Nephron progenitor cell (in vitro differentiated cells): ENCODE data around the gene PXN.
"Not testable (repeated sequence)": the region's sequence is repeated elsewhere in the genome, so short reads cannot be mapped to it uniquely, and the experiment has no call there.

Experiments used
- DNase-seq: peaks from one replicate; pipeline ENCODE4 v3.0.0; 2021
- H3K27ac Mint-ChIP-seq: 2 replicates; pipeline ENCODE4 v1.8.0; 2021; ENCODE audit warnings: mild to moderate bottlenecking, moderate library complexity, mixed read lengths
- H3K27me3 Mint-ChIP-seq: 2 replicates; pipeline ENCODE4 v1.8.0; 2021; ENCODE audit warnings: mild to moderate bottlenecking, low read depth, mixed read lengths; ENCODE audit not compliant: poor library complexity
- H3K36me3 Mint-ChIP-seq: 2 replicates; pipeline ENCODE4 v1.8.0; 2021; ENCODE audit warnings: low read depth, mixed read lengths
- H3K4me1 Mint-ChIP-seq: 2 replicates; pipeline ENCODE4 v1.8.0; 2021; ENCODE audit warnings: mixed read lengths
- H3K4me3 Mint-ChIP-seq: 2 replicates; pipeline ENCODE4 v1.8.0; 2021; ENCODE audit warnings: mild to moderate bottlenecking, moderate library complexity, mixed read lengths
- H3K9me3 Mint-ChIP-seq: 2 replicates; pipeline ENCODE4 v1.8.0; 2021; ENCODE audit warnings: mild to moderate bottlenecking, moderate library complexity, mixed read lengths
- TF ChIP-seq, protein P1 (sequence below): fragments of 200-600 bp; sonication (generic); IDR thresholded peaks from 2 replicates; pipeline ENCODE4 v1.5.0; 2021; ENCODE audit warnings: antibody characterized with exemption

PXN gene

DNA sequence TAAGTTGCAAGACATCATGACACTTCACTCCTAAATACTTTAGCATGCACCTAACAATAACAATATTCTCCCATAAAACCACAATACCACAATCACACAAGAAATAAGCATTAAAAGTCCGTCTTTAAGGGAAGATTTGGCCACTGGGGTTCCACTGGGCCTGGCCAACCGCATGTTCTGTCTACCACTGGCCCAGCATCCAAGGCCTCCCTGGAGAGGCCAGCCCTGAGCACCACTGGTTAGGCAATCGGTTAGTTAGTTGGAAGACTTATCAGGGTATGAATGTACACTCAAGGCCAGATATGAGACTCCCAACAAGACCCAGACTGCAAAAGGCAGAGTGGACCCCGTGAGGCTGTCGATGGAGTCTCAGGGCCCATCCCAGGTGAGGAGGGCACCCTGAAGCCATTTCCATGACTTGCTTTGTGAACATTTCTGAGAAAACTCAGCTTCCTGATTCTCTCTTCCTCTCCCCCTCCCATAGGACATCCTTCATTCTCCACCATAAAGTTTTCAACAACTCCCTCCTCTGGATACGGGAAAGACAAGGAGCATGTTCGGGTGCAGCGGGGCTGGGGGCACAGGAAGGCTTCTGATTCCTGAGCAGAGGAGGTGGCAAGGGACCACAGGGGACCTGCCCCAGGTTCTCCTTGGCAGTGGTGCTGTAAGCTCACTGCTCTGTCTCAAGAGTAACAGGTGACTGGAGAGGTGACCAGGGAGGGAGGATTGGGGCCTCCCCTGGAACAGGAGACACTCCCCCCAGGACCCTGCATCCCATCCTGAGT lies 5.9 kb downstream of the PXN start:
- TF ChIP-seq, protein P1, sequence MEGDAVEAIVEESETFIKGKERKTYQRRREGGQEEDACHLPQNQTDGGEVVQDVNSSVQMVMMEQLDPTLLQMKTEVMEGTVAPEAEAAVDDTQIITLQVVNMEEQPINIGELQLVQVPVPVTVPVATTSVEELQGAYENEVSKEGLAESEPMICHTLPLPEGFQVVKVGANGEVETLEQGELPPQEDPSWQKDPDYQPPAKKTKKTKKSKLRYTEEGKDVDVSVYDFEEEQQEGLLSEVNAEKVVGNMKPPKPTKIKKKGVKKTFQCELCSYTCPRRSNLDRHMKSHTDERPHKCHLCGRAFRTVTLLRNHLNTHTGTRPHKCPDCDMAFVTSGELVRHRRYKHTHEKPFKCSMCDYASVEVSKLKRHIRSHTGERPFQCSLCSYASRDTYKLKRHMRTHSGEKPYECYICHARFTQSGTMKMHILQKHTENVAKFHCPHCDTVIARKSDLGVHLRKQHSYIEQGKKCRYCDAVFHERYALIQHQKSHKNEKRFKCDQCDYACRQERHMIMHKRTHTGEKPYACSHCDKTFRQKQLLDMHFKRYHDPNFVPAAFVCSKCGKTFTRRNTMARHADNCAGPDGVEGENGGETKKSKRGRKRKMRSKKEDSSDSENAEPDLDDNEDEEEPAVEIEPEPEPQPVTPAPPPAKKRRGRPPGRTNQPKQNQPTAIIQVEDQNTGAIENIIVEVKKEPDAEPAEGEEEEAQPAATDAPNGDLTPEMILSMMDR = no peak
- no peaks in the 10 kb centered on the region for H3K9me3 Mint-ChIP-seq
- no peak overlapping the region for H3K4me3 Mint-ChIP-seq
- H3K27me3 Mint-ChIP-seq = peaks cover 3% of the 10 kb centered on the region
- no peak overlapping the region for H3K27ac Mint-ChIP-seq
- peaks cover 7% of the 10 kb centered on the region for H3K36me3 Mint-ChIP-seq
- H3K4me1 Mint-ChIP-seq = peaks cover 77% of the 10 kb centered on the region
- DNase-seq = no peak

DNA sequence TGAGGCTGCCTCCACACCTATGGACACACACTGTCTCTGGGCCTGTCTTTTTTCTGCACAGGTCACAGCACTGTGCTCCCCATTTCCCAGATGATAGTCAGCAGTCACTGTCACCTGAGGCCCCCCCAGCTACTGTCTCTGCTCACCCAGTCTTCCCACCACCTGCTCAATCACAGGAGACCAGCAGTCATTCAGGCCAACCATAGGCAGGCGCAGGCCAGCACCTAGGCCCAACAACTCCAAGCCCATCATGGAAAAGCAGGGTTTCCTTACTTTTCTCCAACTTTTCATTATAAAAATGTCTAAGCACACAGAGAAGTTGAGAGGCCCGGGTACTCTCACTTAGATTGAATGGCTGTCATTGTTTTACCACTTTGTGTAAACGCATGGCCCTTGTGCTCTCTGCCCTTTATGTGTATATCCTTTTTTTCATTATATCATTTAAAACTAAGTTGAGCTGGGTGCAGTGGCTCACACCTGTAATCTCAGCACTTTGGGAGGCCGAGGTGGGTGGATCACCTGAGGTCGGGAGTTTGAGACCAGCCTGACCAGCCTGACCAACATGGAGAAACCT lies 7.1 kb downstream of the PXN start:
- H3K36me3 Mint-ChIP-seq = peaks cover 13% of the 10 kb centered on the region
- peaks cover 65% of the 10 kb centered on the region for H3K4me1 Mint-ChIP-seq
- H3K27me3 Mint-ChIP-seq = peaks cover 3% of the 10 kb centered on the region
- H3K9me3 Mint-ChIP-seq = no peaks in the 10 kb centered on the region
- H3K4me3 Mint-ChIP-seq = no peak overlapping the region
- TF ChIP-seq, protein P1 = no peak
- no peak for DNase-seq
- peak overlapping the region; percentile 48 for H3K27ac Mint-ChIP-seq

DNA sequence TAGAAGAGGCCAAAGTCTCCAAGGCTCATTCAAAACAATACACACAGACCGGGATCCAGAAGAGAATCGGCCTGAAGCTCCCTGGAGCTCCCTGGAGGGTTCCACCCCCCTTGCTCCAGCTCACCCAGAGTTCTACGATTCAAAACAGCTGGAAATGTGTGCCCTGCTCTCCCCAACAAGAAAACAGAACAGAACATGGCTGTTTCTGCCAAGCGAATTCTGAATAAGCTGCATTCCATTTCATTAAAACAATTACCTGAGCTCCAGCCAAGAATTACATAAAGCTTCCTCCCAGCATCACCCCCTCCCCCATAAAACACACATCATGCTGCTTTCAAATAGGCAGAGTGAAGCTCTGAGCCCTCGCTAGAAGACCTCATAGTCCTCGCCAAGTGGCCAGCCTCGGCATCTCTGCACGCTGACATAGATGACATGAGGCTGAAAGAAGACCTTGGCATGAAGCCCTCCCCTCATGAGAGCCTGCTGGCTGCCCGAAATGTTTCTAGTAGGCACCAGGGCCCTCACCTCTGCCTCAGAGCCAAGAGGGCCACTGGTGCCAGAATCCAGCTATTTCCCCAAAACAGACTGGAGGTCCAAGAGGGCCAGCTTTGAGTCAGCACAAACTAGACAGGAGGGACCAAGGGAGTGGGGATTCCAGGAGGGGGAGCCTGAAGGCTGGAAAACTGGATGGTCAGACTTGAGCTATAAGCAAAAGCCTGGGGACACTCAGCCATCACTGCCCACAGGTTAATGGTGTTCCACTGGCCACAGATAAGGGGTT lies 8.3 kb downstream of the PXN start:
- Mint-ChIP-seq H3K27ac (peak overlapping the region; percentile 5), H3K27me3 (peaks cover 3% of the 10 kb centered on the region), H3K4me1 (peaks cover 54% of the 10 kb centered on the region), H3K4me3 (no peak overlapping the region), H3K9me3 (no peaks in the 10 kb centered on the region), H3K36me3 (peaks cover 13% of the 10 kb centered on the region)
- TF ChIP-seq, protein P1 = no peak
- no peak for DNase-seq

DNA sequence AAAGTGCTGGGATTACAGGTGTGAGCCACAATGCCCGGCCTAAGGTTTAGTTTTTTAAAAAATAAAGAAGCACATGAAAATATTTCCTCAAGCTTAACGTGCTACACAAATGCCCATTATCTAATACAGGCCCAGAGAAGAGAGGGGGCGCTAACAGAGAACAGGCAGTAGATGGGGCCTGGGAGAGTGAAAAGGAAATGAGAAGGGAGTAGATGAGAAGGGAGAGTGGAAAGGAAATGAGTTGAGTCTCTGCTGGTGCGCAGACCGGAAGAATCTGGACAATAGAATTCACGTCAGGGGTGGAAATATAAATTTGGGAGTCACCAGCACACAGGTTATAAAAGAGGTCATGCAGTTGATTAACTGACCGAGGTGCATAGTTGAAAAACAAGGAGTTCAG lies 10.7 kb downstream of the PXN start:
- TF ChIP-seq, protein P1 = no peak
- Mint-ChIP-seq H3K4me3 (no peak overlapping the region), H3K4me1 (peaks cover 48% of the 10 kb centered on the region), H3K9me3 (no peaks in the 10 kb centered on the region), H3K27me3 (peaks cover 3% of the 10 kb centered on the region), H3K36me3 (peaks cover 13% of the 10 kb centered on the region), H3K27ac (no peak overlapping the region)
- DNase-seq = no peak

DNA sequence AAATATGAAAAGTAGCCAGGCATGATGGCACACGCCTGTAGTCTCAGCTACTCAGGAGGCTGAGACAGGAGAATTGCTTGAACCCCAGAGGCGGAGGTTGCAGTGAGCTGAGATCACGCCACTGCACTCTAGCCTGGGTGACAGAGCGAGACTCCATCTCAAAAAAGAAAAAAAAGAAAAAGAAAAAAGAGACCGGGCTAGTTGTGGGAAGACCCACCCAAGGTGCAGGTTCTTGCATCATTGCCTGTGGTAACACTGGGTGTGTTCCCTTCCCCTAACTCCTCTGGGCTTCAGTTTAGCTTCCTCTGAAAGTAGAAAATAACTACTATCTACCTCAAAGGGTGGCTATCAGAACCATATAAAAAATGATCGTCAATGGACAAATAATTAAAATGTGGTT lies 12.2 kb downstream of the PXN start:
- H3K36me3 Mint-ChIP-seq = peaks cover 13% of the 10 kb centered on the region
- peaks cover 50% of the 10 kb centered on the region for H3K4me1 Mint-ChIP-seq
- peak overlapping the region; percentile 38 for H3K27ac Mint-ChIP-seq
- not testable (repeated sequence) for H3K27me3 Mint-ChIP-seq, DNase-seq, H3K9me3 Mint-ChIP-seq, H3K4me3 Mint-ChIP-seq
